Measurements from ENCODE around the gene OR51E1. TPM values are rescaled to one million over a fixed set of nuclear protein-coding genes. Genes with fewer than 3 reads are reported as not detected.
A peak's percentile ranks its signal among the peaks of the same experiment; 100 is the strongest.

The OR51E1 gene
- total RNA-seq, 2 donors from 2014 or later = 0.12 to 1.3 TPM

- H3K9me3 ChIP-seq = no peaks in the 10 kb centered on the region
- H3K27ac ChIP-seq = no peak overlapping the region
- peaks cover 0 to 9% of the 10 kb centered on the region in 2 donors for H3K4me1 ChIP-seq
- no peak for DNase-seq (ENCODE audit: low spot score)
- no peak overlapping the region for H3K4me3 ChIP-seq
- TF ChIP-seq CTCF (IDR thresholded peaks at IDR 0.05) = no peak
- H3K27me3 ChIP-seq = no peaks in the 10 kb centered on the region
- H3K36me3 ChIP-seq = no peaks in the 10 kb centered on the region
Measured at GRCh38 chr11:4636136-4636535, 7.6 kb upstream of the OR51E1 start.

- H3K27ac ChIP-seq = no peak within 1 kb of the TSS
- TF ChIP-seq CTCF (IDR thresholded peaks at IDR 0.05) = peak; percentile 85 to 93
Measured at GRCh38 chr11:4636962-4637661, 6.7 kb upstream of the OR51E1 start, which contains the start of gene OR51D1. OR51D1 (plus strand) TSS chr11:4637477; CDS start chr11:4639791, 2,314 bp downstream.

GRCh38 chr11:4637662-4638047 lies 6.1 kb upstream of the OR51E1 start:
- Histone ChIP-seq H3K27me3 (no peaks in the 10 kb centered on the region), H3K36me3 (no peaks in the 10 kb centered on the region), H3K9me3 (no peaks in the 10 kb centered on the region), H3K4me1 (peaks cover 0 to 15% of the 10 kb centered on the region in 2 donors), H3K4me3 (no peak overlapping the region), H3K27ac (no peak overlapping the region)
- DNase-seq (ENCODE audit: low spot score) = no peak
- no peak for TF ChIP-seq CTCF (IDR thresholded peaks at IDR 0.05)

More at GRCh38 chr11:4636962-4637661, 6.7 kb upstream of the OR51E1 start, which contains the start of gene OR51D1:
- Histone ChIP-seq H3K36me3 (no peaks in the 10 kb centered on the region), H3K9me3 (no peaks in the 10 kb centered on the region), H3K27me3 (no peaks in the 10 kb centered on the region), H3K4me3 (peak within 1 kb of the TSS in 1 of 2 donors; percentile 33), H3K4me1 (peaks cover 0 to 14% of the 10 kb centered on the region in 2 donors)
- peak; percentile 75 for DNase-seq (ENCODE audit: low spot score)

GRCh38 chr11:4639931-4640330 lies 3.9 kb upstream of the OR51E1 start:
- H3K4me3 ChIP-seq = no peak overlapping the region
- no peaks in the 10 kb centered on the region for H3K27me3 ChIP-seq
- DNase-seq (ENCODE audit: low spot score) = no peak
- TF ChIP-seq CTCF (IDR thresholded peaks at IDR 0.05) = no peak
- no peaks in the 10 kb centered on the region for H3K36me3 ChIP-seq
- no peaks in the 10 kb centered on the region for H3K9me3 ChIP-seq
- H3K4me1 ChIP-seq = peaks cover 0 to 30% of the 10 kb centered on the region in 2 donors
- H3K27ac ChIP-seq = no peak overlapping the region

- no peaks in the 10 kb centered on the region for H3K27me3 ChIP-seq
- no peaks in the 10 kb centered on the region for H3K9me3 ChIP-seq
- peaks cover 0 to 44% of the 10 kb centered on the region in 2 donors for H3K4me1 ChIP-seq
- H3K36me3 ChIP-seq = no peaks in the 10 kb centered on the region
- no peak for TF ChIP-seq CTCF (IDR thresholded peaks at IDR 0.05)
- no peak overlapping the region for H3K4me3 ChIP-seq
- no peak overlapping the region for H3K27ac ChIP-seq
- DNase-seq (ENCODE audit: low spot score) = no peak
Measured at GRCh38 chr11:4641501-4641900, 2.3 kb upstream of the OR51E1 start.

Measured in right atrium auricular region (tissue), 2 donors.